GM21528 (cell line): ENCODE measurements around the gene ABCC10.
A peak's percentile ranks its signal among the peaks of the same experiment; 100 is the strongest.
"Not testable (repeated sequence)": the region's sequence is repeated elsewhere in the genome, so short reads cannot be mapped to it uniquely, and the experiment has no call there.

ENCODE experiments used
- ATAC-seq: cut with Tn5 transposase; IDR thresholded peaks from one replicate; pipeline ENCODE4 v1.9.1; 2021; ENCODE audit warnings: mild to moderate bottlenecking, moderate library complexity; ENCODE audit not compliant: unreplicated experiment, low FRiP score

Gene ABCC10

GRCh38 chr6:43405354-43405753 lies 22.0 kb upstream of the ABCC10 start:
- no peak for ATAC-seq

DNA sequence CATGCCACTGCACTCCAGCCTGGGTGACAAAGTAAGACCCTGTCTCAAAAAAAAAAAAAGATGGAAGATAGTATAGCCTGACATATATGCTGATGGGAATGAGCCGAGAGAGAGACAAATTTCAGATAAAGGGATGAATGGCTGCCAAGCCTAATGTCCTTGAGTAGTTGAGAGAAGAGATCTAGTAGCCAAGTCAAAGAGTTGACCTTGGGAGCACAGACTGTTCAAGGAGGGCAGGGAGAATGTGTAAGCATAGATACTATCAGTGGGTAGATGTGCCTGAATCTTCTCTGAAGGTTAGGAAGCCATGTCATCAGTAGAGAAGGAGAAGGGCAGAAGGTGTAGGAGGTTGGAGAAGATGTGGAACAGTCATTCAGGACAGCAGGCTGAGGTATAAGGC lies 20.0 kb upstream of the ABCC10 start:
- no peak for ATAC-seq

GRCh38 chr6:43408259-43408658 lies 19.1 kb upstream of the ABCC10 start:
- no peak for ATAC-seq

DNA sequence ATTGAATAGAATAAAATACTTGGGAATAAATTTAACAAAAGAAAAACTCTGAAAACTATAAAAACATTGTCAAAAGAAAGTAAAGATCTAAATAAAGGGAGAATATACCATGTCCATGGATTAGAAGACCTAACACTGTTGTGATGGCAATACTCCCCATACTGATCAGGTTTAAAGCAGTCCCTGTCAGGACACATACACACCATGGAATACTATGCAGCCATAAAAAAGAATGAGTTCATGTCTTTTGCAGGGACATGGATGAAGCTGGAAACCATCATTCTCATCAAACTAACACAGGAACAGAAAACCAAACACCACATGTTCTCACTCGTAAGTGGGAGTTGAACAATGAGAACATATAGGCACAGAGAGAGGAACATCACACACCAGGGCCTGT lies 16.6 kb upstream of the ABCC10 start:
- not testable (repeated sequence) for ATAC-seq

DNA sequence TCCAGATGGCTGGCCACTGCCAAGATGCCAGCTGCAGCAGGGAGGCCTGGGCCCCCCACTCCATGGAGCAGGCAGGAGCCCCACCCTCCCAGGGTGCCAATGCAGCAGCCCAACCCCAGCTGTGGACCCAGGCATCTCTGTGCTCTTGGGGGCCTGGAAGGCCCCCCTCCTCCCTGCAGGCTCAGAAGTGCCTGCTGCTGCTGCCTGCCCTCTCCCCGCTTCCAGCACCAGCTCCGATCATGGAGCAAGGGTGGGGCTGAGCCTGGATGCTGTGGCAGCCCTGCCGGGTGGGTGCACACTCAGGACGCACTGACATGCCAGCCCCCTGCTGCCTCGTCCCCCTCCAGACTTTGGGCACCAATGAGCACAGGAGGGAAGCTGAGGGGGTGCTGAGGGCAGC lies 14.8 kb upstream of the ABCC10 start:
- ATAC-seq, result no peak

- no peak for ATAC-seq
Observed at GRCh38 chr6:43413002-43413401, 14.3 kb upstream of the ABCC10 start.

DNA sequence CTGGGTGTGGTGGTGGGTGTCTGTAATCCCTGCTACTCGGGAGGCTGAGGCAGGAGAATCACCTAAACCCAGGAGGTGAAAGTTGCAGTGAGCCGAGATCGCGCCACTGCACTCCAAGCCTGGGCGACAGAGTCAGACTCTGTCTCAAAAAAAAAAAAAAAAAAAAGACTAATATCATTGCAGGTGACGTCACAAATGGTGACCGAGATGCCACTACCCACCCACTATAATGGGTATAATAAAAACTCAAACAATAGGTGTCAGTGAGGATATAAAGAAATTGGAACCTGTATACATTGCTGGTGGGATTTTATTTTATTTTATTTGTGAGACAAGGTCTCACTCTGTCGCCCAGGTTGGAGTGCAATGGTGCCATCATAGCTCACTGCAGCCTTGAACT lies 12.1 kb upstream of the ABCC10 start:
- ATAC-seq, result not testable (repeated sequence)

- ATAC-seq, result no peak
Observed at GRCh38 chr6:43416935-43417334, 10.4 kb upstream of the ABCC10 start.

- no peak for ATAC-seq
Observed at GRCh38 chr6:43420012-43420709, 7.2 kb upstream of the ABCC10 start.

DNA sequence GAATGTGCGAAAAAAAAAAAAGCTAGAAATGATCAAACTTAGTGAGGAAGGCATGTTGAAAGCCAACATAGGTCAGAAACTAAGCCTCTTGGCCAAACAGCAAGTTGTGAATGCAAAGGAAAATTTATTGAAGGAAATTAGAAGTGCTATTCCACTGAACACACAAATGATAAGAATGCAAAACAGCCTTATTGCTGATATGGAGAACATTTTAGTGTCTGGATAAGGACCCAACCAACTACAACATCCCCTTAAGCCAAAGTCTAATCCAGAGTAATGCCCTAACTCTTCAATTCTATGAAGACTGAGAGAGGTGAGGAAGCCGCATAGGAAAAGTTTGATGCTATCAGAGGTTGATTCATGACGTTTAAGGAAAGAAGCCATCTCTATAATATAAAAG lies 5.5 kb upstream of the ABCC10 start:
- no peak for ATAC-seq

DNA sequence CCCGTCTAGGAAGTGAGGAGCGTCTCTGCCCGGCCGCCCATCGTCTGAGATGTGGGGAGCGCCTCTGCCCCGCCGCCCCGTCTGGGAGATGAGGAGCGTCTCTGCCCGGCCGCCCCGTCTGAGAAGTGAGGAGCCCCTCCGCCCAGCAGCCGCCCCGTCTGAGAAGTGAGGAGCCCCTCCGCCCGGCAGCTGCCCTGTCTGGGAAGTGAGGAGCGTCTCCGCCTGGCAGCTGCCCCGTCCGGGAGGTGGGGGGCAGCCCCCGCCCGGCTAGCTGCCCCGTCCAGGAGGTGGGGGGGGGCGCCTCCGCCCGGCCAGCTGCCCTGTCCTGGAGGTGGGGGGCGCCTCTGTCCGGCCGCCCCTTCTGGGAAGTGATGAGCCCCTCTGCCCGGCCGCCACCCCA lies 2.3 kb upstream of the ABCC10 start:
- not testable (repeated sequence) for ATAC-seq

- ATAC-seq, result no peak
Observed at GRCh38 chr6:43426928-43427405, 374 bp upstream of the ABCC10 start.

GRCh38 chr6:43428112-43428570 lies 800 bp downstream of the ABCC10 start:
- peak; percentile 2 for ATAC-seq

DNA sequence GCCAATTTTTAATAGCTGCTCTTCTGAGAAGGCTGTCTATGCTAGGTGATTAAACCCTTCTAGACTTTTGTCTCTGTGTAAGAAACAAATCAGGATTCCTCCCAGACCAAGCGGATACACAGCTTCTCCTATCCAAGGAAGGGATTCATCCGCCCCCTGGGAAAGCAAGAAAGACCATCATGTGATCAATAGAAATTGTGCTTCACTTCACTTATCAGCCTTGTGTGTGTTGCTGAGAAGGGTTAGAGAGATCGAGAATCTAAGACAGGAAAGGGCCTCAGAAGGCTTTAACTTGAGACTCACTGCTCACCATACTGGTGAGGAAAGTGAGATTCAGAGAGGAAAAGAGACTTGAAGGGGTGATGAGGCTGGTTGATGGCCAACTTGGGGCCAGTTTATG lies 1.5 kb downstream of the ABCC10 start:
- no peak for ATAC-seq

DNA sequence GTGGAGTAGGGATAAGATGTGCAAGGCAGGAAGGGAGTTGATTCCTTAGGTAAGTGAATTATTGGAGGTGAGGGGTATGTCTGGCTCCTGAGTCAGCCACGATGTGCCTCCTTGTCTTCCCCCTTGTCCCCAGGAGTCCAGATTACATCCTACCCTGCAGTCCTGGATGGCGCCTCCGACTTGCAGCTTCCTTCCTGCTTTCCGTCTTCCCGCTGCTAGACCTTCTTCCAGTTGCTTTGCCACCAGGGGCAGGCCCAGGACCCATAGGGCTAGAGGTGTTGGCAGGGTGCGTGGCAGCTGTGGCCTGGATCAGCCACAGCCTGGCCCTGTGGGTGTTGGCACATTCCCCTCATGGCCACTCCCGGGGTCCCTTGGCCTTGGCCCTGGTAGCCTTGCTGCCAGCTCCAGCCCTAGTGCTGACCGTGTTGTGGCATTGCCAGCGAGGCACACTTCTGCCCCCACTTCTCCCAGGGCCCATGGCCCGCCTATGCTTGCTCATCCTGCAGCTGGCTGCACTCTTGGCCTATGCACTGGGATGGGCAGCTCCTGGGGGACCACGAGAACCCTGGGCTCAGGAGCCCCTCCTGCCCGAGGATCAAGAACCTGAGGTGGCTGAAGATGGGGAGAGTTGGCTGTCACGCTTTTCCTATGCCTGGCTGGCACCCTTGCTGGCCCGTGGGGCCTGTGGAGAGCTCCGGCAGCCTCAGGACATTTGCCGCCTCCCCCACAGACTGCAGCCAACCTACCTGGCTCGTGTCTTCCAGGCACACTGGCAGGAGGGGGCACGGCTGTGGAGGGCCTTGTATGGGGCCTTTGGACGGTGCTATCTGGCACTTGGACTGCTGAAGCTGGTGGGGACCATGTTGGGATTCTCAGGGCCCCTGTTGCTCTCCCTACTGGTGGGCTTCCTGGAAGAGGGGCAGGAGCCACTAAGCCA lies 4.9 kb downstream of the ABCC10 start:
- no peak for ATAC-seq

GRCh38 chr6:43433148-43433547 lies 5.8 kb downstream of the ABCC10 start:
- ATAC-seq, result no peak

- no peak for ATAC-seq
Observed at GRCh38 chr6:43434001-43434840, 6.9 kb downstream of the ABCC10 start.

DNA sequence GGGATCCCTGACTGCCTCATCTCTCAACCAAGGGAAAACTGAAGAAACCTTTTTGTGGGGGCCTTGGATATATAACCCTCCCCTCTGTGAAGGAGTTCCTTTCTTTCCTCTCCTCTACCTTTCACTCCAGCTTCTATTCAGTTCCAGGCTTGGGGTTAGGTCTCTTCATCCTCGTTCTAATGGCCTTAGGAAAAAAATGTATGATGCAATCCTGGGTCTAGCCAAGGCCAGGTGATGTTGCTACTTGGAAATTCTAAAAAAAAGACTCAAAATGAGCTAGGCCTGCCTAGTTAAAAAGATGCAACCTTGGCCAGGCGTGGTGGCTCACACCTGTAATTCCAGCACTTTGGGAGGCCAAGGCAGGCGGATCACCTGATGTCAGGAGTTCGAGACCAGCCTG lies 7.6 kb downstream of the ABCC10 start:
- ATAC-seq, result no peak

- ATAC-seq, result no peak
Observed at GRCh38 chr6:43435682-43436437, 8.5 kb downstream of the ABCC10 start.
